Heart left ventricle (tissue), 13 donors: Measurements from ENCODE around the gene ELOVL1.
A peak's percentile ranks its signal among the peaks of the same experiment; 100 is the strongest.

Experiments
- CTCF ChIP-seq, 12 donors: fragments of 200-600 bp; sonication (generic) in 4 of 12; IDR thresholded peaks; one replicate each; pipeline versions ENCODE4 v1.5.0 to v1.8.0; 2018 to 2022; ENCODE audit warnings: antibody characterized with exemption in 12 of 12, mild to moderate bottlenecking in 5 of 12
- POLR2A ChIP-seq, 2 donors: fragments of 450-650 bp; IDR thresholded peaks; one replicate each; pipeline ENCODE4 v1.6.1; 2017; ENCODE audit warnings: antibody characterized with exemption in 2 of 2, mild to moderate bottlenecking in 2 of 2, moderate library complexity in 2 of 2
- donor health status: ischemic (EF 13 %, LVEDD 7.1; RV severe dilation, severe dysfunction).
- donor health status: DM: no; HTN: yes; CAD: no.
- donor health status: DM: no; HTN: no; CAD: no.
- donor health status: ischemic (EF 25% LVEDD 6.9; RV normal size, moderate dysfunction).
- donor health status: ischemic (EF 25% LVEDD 5.7; RV mildly dilated, moderate dysfunction).
- donor health status: ischemic (EF 35%, LVEDD 5.7; RV mildly dilated, moderate dysfunction).
- donor health status: nonischemic (EF 11% LVEDD 7.7; RV severe dilation, severe dysfunction).
- donor health status: DM: yes; HTN: yes; CAD: no.
- donor health status: PGD.
- donor health status: ischemic (EF 29% LVEDD 5.4; RV normal size, mild dysfunction).
- donor health status: nonischemic (EF 23%, LVEDD 6.1; RV moderate dilation, normal function).

- peak; percentile 15 to 85 for TF ChIP-seq POLR2A (IDR thresholded peaks at IDR 0.05)
- no peak for TF ChIP-seq CTCF (IDR thresholded peaks at IDR 0.05)
Observed at GRCh38 chr1:43389326-43390313, 21.8 kb upstream of the ELOVL1 start, which contains the start of the genes MED8 and SZT2.
